Omental fat pad (tissue), 4 donors: ENCODE data around the gene KRTAP19-5. TPM values are rescaled to one million over a fixed set of nuclear protein-coding genes. Genes with fewer than 3 reads are reported as not detected.

Experiments
- ATAC-seq: fragments of 150-250 bp; one replicate; pipeline ENCODE4 v1.9.1; 2016; ENCODE audit warnings: mild to moderate bottlenecking, moderate library complexity; ENCODE audit not compliant: low FRiP score
- DNase-seq: peaks from one replicate; pipeline ENCODE4 v3.0.0-alpha.2; 2019; ENCODE audit warnings: low spot score
- CTCF ChIP-seq, 3 donors: fragments of 450-650 bp; IDR thresholded peaks; one replicate each; pipeline ENCODE4 v1.5.1; 2016 to 2017; ENCODE audit warnings: antibody characterized with exemption in 3 of 3, mild to moderate bottlenecking in 3 of 3, moderate library complexity in 2 of 3
- total RNA-seq, 4 donors: library from RNA; depleted of rRNA; stranded (reverse); fragments of >200 nt; gene quantifications; one replicate each; pipeline ENCODE4 v1.1.0, GENCODE V29; 2016

Gene KRTAP19-5
- total RNA-seq, 4 donors from 2014 or later: not detected

- no peak for TF ChIP-seq CTCF (IDR thresholded peaks at IDR 0.05)
- ATAC-seq: no peak
- DNase-seq: no peak
Observed at GRCh38 chr21:30487336-30487735, 14.6 kb downstream of the KRTAP19-5 start, which contains the start of gene KRTAP19-2. TSS of gene KRTAP19-2 (minus strand) at chr21:30487436. CDS start at chr21:30487348, 88 bp downstream.

GRCh38 chr21:30486180-30486579, 15.8 kb downstream of the KRTAP19-5 start:
- no peak for TF ChIP-seq CTCF (IDR thresholded peaks at IDR 0.05)
- no peak for ATAC-seq
- no peak for DNase-seq

- no peak for ATAC-seq
- TF ChIP-seq CTCF (IDR thresholded peaks at IDR 0.05): no peak
Observed at GRCh38 chr21:30482130-30482529, 19.8 kb downstream of the KRTAP19-5 start.

GRCh38 chr21:30480145-30480544, 21.8 kb downstream of the KRTAP19-5 start, which contains the start of gene KRTAP19-1:
TSS of gene KRTAP19-1 (minus strand) at chr21:30480367. CDS start at chr21:30480317, 50 bp downstream.
- ATAC-seq (no peak), DNase-seq (no peak)
- no peak for TF ChIP-seq CTCF (IDR thresholded peaks at IDR 0.05)

More at GRCh38 chr21:30482130-30482529, 19.8 kb downstream of the KRTAP19-5 start:
- no peak for DNase-seq

GRCh38 chr21:30479259-30479658, 22.7 kb downstream of the KRTAP19-5 start:
- no peak for ATAC-seq
- TF ChIP-seq CTCF (IDR thresholded peaks at IDR 0.05): no peak

GRCh38 chr21:30478004-30478403, 23.9 kb downstream of the KRTAP19-5 start:
- TF ChIP-seq CTCF (IDR thresholded peaks at IDR 0.05): no peak
- DNase-seq (no peak), ATAC-seq (no peak)

More at GRCh38 chr21:30479259-30479658, 22.7 kb downstream of the KRTAP19-5 start:
- DNase-seq: no peak

GRCh38 chr21:30468900-30469714, 32.8 kb downstream of the KRTAP19-5 start:
- TF ChIP-seq CTCF (IDR thresholded peaks at IDR 0.05): no peak
- DNase-seq (no peak), ATAC-seq (no peak)
